ENCODE data around the gene MX2. TPM values are rescaled to one million over a fixed set of nuclear protein-coding genes. Genes with fewer than 3 reads are reported as not detected.

The MX2 gene
- total and polyA plus RNA-seq, 2 experiments from 2014 or later = 5.4 to 9.2 TPM

DNA sequence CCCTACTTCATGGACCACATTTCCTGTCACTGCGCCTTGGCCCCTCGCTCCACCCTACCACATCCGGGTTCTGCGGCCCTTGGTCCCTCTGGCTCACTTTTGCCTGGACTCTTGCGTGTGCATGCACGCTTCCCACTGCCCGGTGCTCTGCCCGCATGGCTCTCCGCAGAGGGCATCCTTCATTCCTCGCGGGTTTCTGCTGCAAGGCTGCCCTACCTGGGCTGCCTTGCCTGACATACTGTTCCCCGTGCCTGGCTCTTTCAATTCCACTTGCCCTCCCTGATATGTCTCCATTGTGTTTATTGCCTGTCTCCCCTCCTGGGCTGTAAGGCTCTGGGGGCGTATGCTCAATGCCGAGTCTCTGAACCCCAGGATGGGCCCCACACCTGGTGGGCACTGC is 26.4 kb downstream of the MX2 start:
- no peak overlapping the region for H3K27ac Mint-ChIP-seq
- Histone ChIP-seq H3F3A (replicated peaks; ENCODE audit: low read depth) (no peaks in the 10 kb centered on the region), H3K4me3 (no peak overlapping the region), H3K79me2 (replicated peaks; ENCODE audit: insufficient read depth) (no peaks in the 10 kb centered on the region), H4K20me1 (replicated peaks; ENCODE audit: insufficient read depth) (no peaks in the 10 kb centered on the region), H3K36me3 (ENCODE audit: insufficient read depth) (no peaks in the 10 kb centered on the region), H3K4me2 (no peak overlapping the region), H2AFZ (no peak overlapping the region), H3K4me1 (ENCODE audit: insufficient read depth) (no peaks in the 10 kb centered on the region), H3K27me3 (ENCODE audit: insufficient read depth) (no peaks in the 10 kb centered on the region), H3K9me2 (ENCODE audit: insufficient read depth) (no peaks in the 10 kb centered on the region), H3K27ac (ENCODE audit: low read depth) (no peak overlapping the region)
- H3K27me3 Mint-ChIP-seq (ENCODE audit: insufficient read depth, low read depth, poor library complexity) = peaks cover 2% of the 10 kb centered on the region
- peaks cover 5% of the 10 kb centered on the region; the same call in 2 of the 3 replicates for H3K36me3 Mint-ChIP-seq (ENCODE audit: low read depth)
- ATAC-seq (no peak), DNase-seq (ENCODE audit: low spot score) (no peak)
- no peak for TF ChIP-seq NANOG (IDR thresholded peaks at IDR 0.05; ENCODE audit: borderline replicate concordance)
- no peak for TF ChIP-seq JUNB (IDR thresholded peaks at IDR 0.05; ENCODE audit: unreplicated experiment)
- no peak for TF ChIP-seq POLR2AphosphoS5 (IDR thresholded peaks at IDR 0.05; ENCODE audit: low read depth)
- TF ChIP-seq STAT1 (IDR thresholded peaks at IDR 0.05; ENCODE audit: unreplicated experiment) = no peak
- no peaks in the 10 kb centered on the region for H3K4me1 Mint-ChIP-seq
- no peaks in the 10 kb centered on the region; the same call in none of the 3 replicates for H3K9me3 Mint-ChIP-seq
- H3K4me3 Mint-ChIP-seq = no peak overlapping the region

GRCh38 chr21:41390043-41390639 is 28.3 kb downstream of the MX2 start:
- ATAC-seq (no peak), DNase-seq (ENCODE audit: low spot score) (no peak)
- H3K9me2 ChIP-seq (ENCODE audit: insufficient read depth) = no peaks in the 10 kb centered on the region
- TF ChIP-seq STAT1 (IDR thresholded peaks at IDR 0.05; ENCODE audit: unreplicated experiment) = no peak
- no peak for TF ChIP-seq EZH2phosphoT487 (IDR thresholded peaks at IDR 0.05; ENCODE audit: unreplicated experiment)
- no peak for TF ChIP-seq POLR2AphosphoS5 (IDR thresholded peaks at IDR 0.05; ENCODE audit: low read depth)
- no peak for TF ChIP-seq JUNB (IDR thresholded peaks at IDR 0.05; ENCODE audit: unreplicated experiment)
- TF ChIP-seq CREB1 (CRISPR knock-in tag; IDR thresholded peaks at IDR 0.05; ENCODE audit: low read depth) = no peak
- no peak for TF ChIP-seq NANOG (IDR thresholded peaks at IDR 0.05; ENCODE audit: borderline replicate concordance)
- TF ChIP-seq REST (IDR thresholded peaks at IDR 0.05; ENCODE audit: unreplicated experiment) = no peak
- no peak for TF ChIP-seq ZNF462 (CRISPR knock-in tag; IDR thresholded peaks at IDR 0.05)
- no peak for TF ChIP-seq ZNF114 (CRISPR knock-in tag; IDR thresholded peaks at IDR 0.05)
- no peak for TF ChIP-seq EZH2 (IDR thresholded peaks at IDR 0.05; ENCODE audit: low read depth, unreplicated experiment)
- TF ChIP-seq, protein P1, sequence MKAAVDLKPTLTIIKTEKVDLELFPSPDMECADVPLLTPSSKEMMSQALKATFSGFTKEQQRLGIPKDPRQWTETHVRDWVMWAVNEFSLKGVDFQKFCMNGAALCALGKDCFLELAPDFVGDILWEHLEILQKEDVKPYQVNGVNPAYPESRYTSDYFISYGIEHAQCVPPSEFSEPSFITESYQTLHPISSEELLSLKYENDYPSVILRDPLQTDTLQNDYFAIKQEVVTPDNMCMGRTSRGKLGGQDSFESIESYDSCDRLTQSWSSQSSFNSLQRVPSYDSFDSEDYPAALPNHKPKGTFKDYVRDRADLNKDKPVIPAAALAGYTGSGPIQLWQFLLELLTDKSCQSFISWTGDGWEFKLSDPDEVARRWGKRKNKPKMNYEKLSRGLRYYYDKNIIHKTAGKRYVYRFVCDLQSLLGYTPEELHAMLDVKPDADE (IDR thresholded peaks at IDR 0.05) = no peak

More at GRCh38 chr21:41390043-41390639, 28.3 kb downstream of the MX2 start:
- no peaks in the 10 kb centered on the region for H3K27me3 ChIP-seq (ENCODE audit: insufficient read depth)
- H3K36me3 ChIP-seq (ENCODE audit: insufficient read depth) = no peaks in the 10 kb centered on the region
- H3K4me1 ChIP-seq (ENCODE audit: insufficient read depth) = no peaks in the 10 kb centered on the region
- no peak overlapping the region for H2AFZ ChIP-seq
- peaks cover 7% of the 10 kb centered on the region for H3K36me3 Mint-ChIP-seq (ENCODE audit: low read depth)
- H4K20me1 ChIP-seq (replicated peaks; ENCODE audit: insufficient read depth) = no peaks in the 10 kb centered on the region
- H3K4me3 ChIP-seq = no peak overlapping the region
- H3K27ac ChIP-seq (ENCODE audit: low read depth) = no peak overlapping the region
- H3F3A ChIP-seq (replicated peaks; ENCODE audit: low read depth) = no peaks in the 10 kb centered on the region
- H3K27me3 Mint-ChIP-seq (ENCODE audit: insufficient read depth, low read depth, poor library complexity) = peaks cover 7% of the 10 kb centered on the region
- H3K4me2 ChIP-seq = no peak overlapping the region
- no peaks in the 10 kb centered on the region; the same call in none of the 3 replicates for H3K9me3 Mint-ChIP-seq
- no peaks in the 10 kb centered on the region for H3K4me1 Mint-ChIP-seq
- H3K27ac Mint-ChIP-seq = no peak overlapping the region
- H3K4me3 Mint-ChIP-seq = no peak overlapping the region
- no peaks in the 10 kb centered on the region for H3K79me2 ChIP-seq (replicated peaks; ENCODE audit: insufficient read depth)
